Right atrium auricular region (tissue), 2 donors: ENCODE data around the gene SLC52A3. TPM values are rescaled to one million over a fixed set of nuclear protein-coding genes. Genes with fewer than 3 reads are reported as not detected.

Experiments used
- DNase-seq: peaks from one replicate; pipeline ENCODE4 v3.0.0-alpha.2; 2019; ENCODE audit warnings: low spot score
- H3K27ac ChIP-seq, 2 donors: fragments of 200-600 bp; sonication (generic); 1 replicate in 1 of 2; 2 replicates in 1 of 2; pipeline ENCODE4 v1.5.1; 2016 to 2019
- H3K27me3 ChIP-seq, 2 donors: fragments of 200-600 bp; sonication (generic); one replicate each; pipeline versions ENCODE4 v1.5.1 to v1.6.0; 2017 to 2019
- H3K36me3 ChIP-seq: fragments of 200-600 bp; sonication (generic); one replicate; pipeline ENCODE4 v1.5.1; 2016
- H3K4me1 ChIP-seq, 2 donors: fragments of 200-600 bp; sonication (generic); one replicate each; pipeline versions ENCODE4 v1.5.1 to v1.6.0; 2017 to 2019
- H3K4me3 ChIP-seq, 2 donors: fragments of 200-600 bp; sonication (generic); 1 replicate in 1 of 2; 2 replicates in 1 of 2; pipeline ENCODE4 v1.5.1; 2017 to 2019; ENCODE audit warnings: mild to moderate bottlenecking in 1 of 2, moderate library complexity in 1 of 2
- H3K9me3 ChIP-seq, 2 donors: fragments of 200-600 bp; sonication (generic); one replicate each; pipeline ENCODE4 v1.5.1; 2019
- CTCF ChIP-seq, 2 donors: fragments of 200-600 bp; sonication (generic); IDR thresholded peaks; one replicate each; pipeline ENCODE4 v1.5.1; 2019; ENCODE audit warnings: antibody characterized with exemption in 2 of 2
- total RNA-seq, 2 donors: library from RNA; depleted of rRNA; stranded (reverse); fragments of >200 nt; gene quantifications; one replicate each; pipeline ENCODE4 v1.1.0, GENCODE V29; 2016

SLC52A3 gene
- total RNA-seq, 2 donors from 2014 or later: 1.3 to 2.6 TPM

GRCh38 chr20:745683-746301 is 22.5 kb downstream of the SLC52A3 start:
- Histone ChIP-seq H3K9me3 (peaks cover 0 to 19% of the 10 kb centered on the region in 2 donors), H3K27me3 (no peaks in the 10 kb centered on the region), H3K4me3 (no peak overlapping the region), H3K4me1 (no peaks in the 10 kb centered on the region), H3K36me3 (no peaks in the 10 kb centered on the region), H3K27ac (no peak overlapping the region)
- no peak for TF ChIP-seq CTCF (IDR thresholded peaks at IDR 0.05)
- DNase-seq: no peak

GRCh38 chr20:742156-742555 is 26.1 kb downstream of the SLC52A3 start:
- Histone ChIP-seq H3K36me3 (no peaks in the 10 kb centered on the region), H3K4me3 (no peak overlapping the region), H3K4me1 (peaks cover 0 to 4% of the 10 kb centered on the region in 2 donors), H3K27ac (no peak overlapping the region), H3K9me3 (peaks cover 0 to 19% of the 10 kb centered on the region in 2 donors), H3K27me3 (no peaks in the 10 kb centered on the region)
- no peak for DNase-seq
- TF ChIP-seq CTCF (IDR thresholded peaks at IDR 0.05): no peak

GRCh38 chr20:741620-742019 is 26.7 kb downstream of the SLC52A3 start:
- DNase-seq: no peak
- TF ChIP-seq CTCF (IDR thresholded peaks at IDR 0.05): no peak
- H3K27ac ChIP-seq: no peak overlapping the region

GRCh38 chr20:740162-740561 is 28.1 kb downstream of the SLC52A3 start:
- peaks cover 0 to 5% of the 10 kb centered on the region in 2 donors for H3K9me3 ChIP-seq
- TF ChIP-seq CTCF (IDR thresholded peaks at IDR 0.05): no peak
- H3K4me1 ChIP-seq: peaks cover 0 to 4% of the 10 kb centered on the region in 2 donors
- no peak overlapping the region for H3K27ac ChIP-seq
- no peak for DNase-seq
- no peaks in the 10 kb centered on the region for H3K27me3 ChIP-seq
- no peaks in the 10 kb centered on the region for H3K36me3 ChIP-seq
- H3K4me3 ChIP-seq: no peak overlapping the region

More at GRCh38 chr20:741620-742019, 26.7 kb downstream of the SLC52A3 start:
- H3K4me1 ChIP-seq: peaks cover 0 to 4% of the 10 kb centered on the region in 2 donors
- H3K4me3 ChIP-seq: no peak overlapping the region
- H3K27me3 ChIP-seq: no peaks in the 10 kb centered on the region
- no peaks in the 10 kb centered on the region for H3K36me3 ChIP-seq
- peaks cover 0 to 19% of the 10 kb centered on the region in 2 donors for H3K9me3 ChIP-seq

GRCh38 chr20:739736-740135 is 28.6 kb downstream of the SLC52A3 start:
- Histone ChIP-seq H3K27ac (no peak overlapping the region), H3K4me3 (no peak overlapping the region), H3K9me3 (peaks cover 0 to under 1% of the 10 kb centered on the region in 2 donors), H3K36me3 (no peaks in the 10 kb centered on the region), H3K4me1 (peaks cover 0 to 4% of the 10 kb centered on the region in 2 donors), H3K27me3 (no peaks in the 10 kb centered on the region)
- no peak for DNase-seq
- no peak for TF ChIP-seq CTCF (IDR thresholded peaks at IDR 0.05)

GRCh38 chr20:733861-734260 is 34.4 kb downstream of the SLC52A3 start:
- no peaks in the 10 kb centered on the region for H3K36me3 ChIP-seq
- TF ChIP-seq CTCF (IDR thresholded peaks at IDR 0.05): no peak
- peaks cover 0 to 2% of the 10 kb centered on the region in 2 donors for H3K4me1 ChIP-seq
- no peak overlapping the region for H3K4me3 ChIP-seq
- DNase-seq: no peak
- H3K9me3 ChIP-seq: no peaks in the 10 kb centered on the region
- no peaks in the 10 kb centered on the region for H3K27me3 ChIP-seq
- H3K27ac ChIP-seq: no peak overlapping the region
